ENCODE measurements around the gene STIP1. TPM values are rescaled to one million over a fixed set of nuclear protein-coding genes. Genes with fewer than 3 reads are reported as not detected.

STIP1 gene
- total RNA-seq, 1 donor from 2014 or later: 115 TPM

GRCh38 chr11:64222651-64223000, 36.7 kb downstream of the STIP1 start:
- no peak for DNase-seq (ENCODE audit: low spot score)

- DNase-seq (ENCODE audit: low spot score): no peak
These were observed 37.2 kb downstream of the STIP1 start for GRCh38 chr11:64223001-64223651.

- DNase-seq (ENCODE audit: low spot score): no peak
These were observed 38.4 kb downstream of the STIP1 start for GRCh38 chr11:64224151-64224890.

GRCh38 chr11:64224891-64225607, 39.1 kb downstream of the STIP1 start:
- DNase-seq (ENCODE audit: low spot score): no peak

- DNase-seq (ENCODE audit: low spot score): peak; percentile 92
These were observed 39.9 kb downstream of the STIP1 start, which contains the start of the genes NUDT22 and TRPT1 for GRCh38 chr11:64225608-64226506. NUDT22 (plus strand) TSS chr11:64226274; CDS start chr11:64226653, 379 bp downstream. TRPT1 (minus strand) TSS chr11:64226186; CDS start chr11:64225860, 326 bp downstream.

GRCh38 chr11:64226507-64227051, 40.6 kb downstream of the STIP1 start:
- DNase-seq (ENCODE audit: low spot score): no peak

- no peak for DNase-seq (ENCODE audit: low spot score)
These were observed 41.5 kb downstream of the STIP1 start for GRCh38 chr11:64227405-64227956.

GRCh38 chr11:64229090-64229743, 43.2 kb downstream of the STIP1 start:
- DNase-seq (ENCODE audit: low spot score): no peak

GRCh38 chr11:64229744-64230170, 43.8 kb downstream of the STIP1 start:
- DNase-seq (ENCODE audit: low spot score): no peak

- DNase-seq (ENCODE audit: low spot score): peak; percentile 92
These were observed 44.4 kb downstream of the STIP1 start, which contains the start of gene DNAJC4 for GRCh38 chr11:64230171-64230984. DNAJC4 (plus strand) TSS chr11:64230548; CDS start chr11:64230855, 307 bp downstream.

- DNase-seq (ENCODE audit: low spot score): no peak
These were observed 45.0 kb downstream of the STIP1 start for GRCh38 chr11:64230985-64231365.

- no peak for DNase-seq (ENCODE audit: low spot score)
These were observed 45.6 kb downstream of the STIP1 start for GRCh38 chr11:64231546-64231945.

- DNase-seq (ENCODE audit: low spot score): no peak
These were observed 46.4 kb downstream of the STIP1 start for GRCh38 chr11:64232182-64232966.

- DNase-seq (ENCODE audit: low spot score): no peak
These were observed 47.0 kb downstream of the STIP1 start for GRCh38 chr11:64232967-64233315.

GRCh38 chr11:64233913-64234586, 48.1 kb downstream of the STIP1 start, which contains the start of gene VEGFB:
VEGFB (plus strand) TSS chr11:64234584; CDS start chr11:64234834, 250 bp downstream.
- peak; percentile 70 for DNase-seq (ENCODE audit: low spot score)

GRCh38 chr11:64234647-64235379, 48.8 kb downstream of the STIP1 start:
- no peak for DNase-seq (ENCODE audit: low spot score)
